Vagina (tissue), 2 donors: Measurements from ENCODE around the gene PARD3.

ENCODE experiments used
- CTCF ChIP-seq, 3 experiments: fragments of 450-650 bp in 2 of 3; fragments of 200-600 bp in 1 of 3; sonication (generic) in 1 of 3; IDR thresholded peaks; one replicate each; pipeline ENCODE4 v1.5.1; 2017 to 2019; ENCODE audit warnings: antibody characterized with exemption in 3 of 3, mild to moderate bottlenecking in 2 of 3, moderate library complexity in 2 of 3
- POLR2A ChIP-seq, 2 donors: fragments of 450-650 bp; IDR thresholded peaks; one replicate each; pipeline ENCODE4 v1.6.1; 2017; ENCODE audit warnings: antibody characterized with exemption in 2 of 2, mild to moderate bottlenecking in 2 of 2, moderate library complexity in 2 of 2

- TF ChIP-seq CTCF (IDR thresholded peaks at IDR 0.05) (no peak), POLR2A (IDR thresholded peaks at IDR 0.05) (no peak)
Observed at GRCh38 chr10:34698979-34699378, 116.1 kb downstream of the PARD3 start.
